GM23338 (cell line): Measurements from ENCODE around the gene GLOD4. TPM values are rescaled to one million over a fixed set of nuclear protein-coding genes. Genes with fewer than 3 reads are reported as not detected.

Experiments
- ATAC-seq: fragments of 200-7000 bp; cut with Tn5 transposase; 3 replicates; pipeline ENCODE4 v1.9.1; 2020
- DNase-seq: peaks from one replicate; pipeline ENCODE4 v3.0.0-alpha.2; 2015; ENCODE audit warnings: low spot score
- H2AFZ ChIP-seq: fragments of 200-600 bp; sonication (generic); 2 replicates; pipeline ENCODE4 v1.8.0; 2016; ENCODE audit warnings: antibody characterized with exemption, mild to moderate bottlenecking, moderate library complexity
- H3F3A ChIP-seq: fragments of 200-600 bp; sonication (generic); replicated peaks from 2 replicates; pipeline ENCODE4 v1.8.0; 2017; ENCODE audit warnings: antibody characterized with exemption, mixed run types, low read depth
- H3K27ac ChIP-seq: fragments of 200-600 bp; sonication (generic); 2 replicates; pipeline ENCODE4 v1.6.1; 2016; ENCODE audit warnings: low read depth
- H3K27me3 ChIP-seq: fragments of 200-600 bp; sonication (generic); 2 replicates; pipeline ENCODE4 v1.8.0; 2016; ENCODE audit warnings: mild to moderate bottlenecking, mixed run types, moderate library complexity; ENCODE audit not compliant: insufficient read depth
- H3K36me3 ChIP-seq: fragments of 200-600 bp; sonication (generic); 2 replicates; pipeline ENCODE4 v1.8.0; 2016; ENCODE audit warnings: mild to moderate bottlenecking; ENCODE audit not compliant: insufficient read depth
- H3K4me1 ChIP-seq: fragments of 200-600 bp; sonication (generic); 2 replicates; pipeline ENCODE4 v1.8.0; 2016; ENCODE audit warnings: mild to moderate bottlenecking, moderate library complexity; ENCODE audit not compliant: insufficient read depth
- H3K4me2 ChIP-seq: fragments of 200-600 bp; sonication (generic); 2 replicates; pipeline ENCODE4 v1.7.1; 2017; ENCODE audit warnings: mixed run types
- H3K4me3 ChIP-seq: fragments of 200-600 bp; sonication (generic); 2 replicates; pipeline ENCODE4 v1.6.1; 2016; ENCODE audit warnings: mixed run types
- H3K79me2 ChIP-seq: fragments of 200-600 bp; sonication (generic); replicated peaks from 2 replicates; pipeline ENCODE4 v1.8.0; 2017; ENCODE audit warnings: mild to moderate bottlenecking; ENCODE audit not compliant: insufficient read depth
- H3K9me2 ChIP-seq: fragments of 200-600 bp; sonication (generic); 2 replicates; pipeline ENCODE4 v1.8.0; 2017; ENCODE audit not compliant: insufficient read depth
- H4K20me1 ChIP-seq: fragments of 200-600 bp; sonication (generic); replicated peaks from 2 replicates; pipeline ENCODE4 v1.8.0; 2017; ENCODE audit warnings: mild to moderate bottlenecking; ENCODE audit not compliant: insufficient read depth
- H3K27ac Mint-ChIP-seq: 2 replicates; pipeline ENCODE4 v1.8.0; 2020; ENCODE audit warnings: inconsistent platforms, mild to moderate bottlenecking, moderate library complexity, mixed read lengths
- H3K27me3 Mint-ChIP-seq: 3 replicates; pipeline ENCODE4 v1.8.0; 2022; ENCODE audit warnings: low read depth, mild to moderate bottlenecking, moderate library complexity, mixed read lengths, inconsistent platforms; ENCODE audit not compliant: insufficient read depth, poor library complexity
- H3K36me3 Mint-ChIP-seq: 3 replicates; pipeline ENCODE4 v1.8.0; 2021; ENCODE audit warnings: low read depth, mild to moderate bottlenecking, inconsistent platforms, moderate library complexity, mixed read lengths
- H3K4me1 Mint-ChIP-seq: 3 replicates; pipeline ENCODE4 v1.8.0; 2020; ENCODE audit warnings: mild to moderate bottlenecking, inconsistent platforms, mixed read lengths
- H3K4me3 Mint-ChIP-seq: 3 replicates; pipeline ENCODE4 v1.8.0; 2021; ENCODE audit warnings: moderate library complexity, mild to moderate bottlenecking, inconsistent platforms, mixed read lengths
- H3K9me3 Mint-ChIP-seq: 3 replicates; pipeline ENCODE4 v1.8.0; 2020; ENCODE audit warnings: moderate library complexity, mild to moderate bottlenecking, inconsistent platforms, mixed read lengths
- CREB1 ChIP-seq: fragments of 250-450 bp; sonication (Bioruptor Pico); IDR thresholded peaks from 2 replicates; pipeline ENCODE4 v1.5.0; 2020; ENCODE audit warnings: low read depth, mild to moderate bottlenecking, moderate library complexity
- CTCF ChIP-seq, 2 experiments: fragments of 200-600 bp in 1 of 2; sonication (generic) in 1 of 2; conservative IDR thresholded peaks; 2 replicates each; pipeline versions ENCODE4 v1.5.1 to v1.6.1; 2016 to 2017; ENCODE audit warnings: antibody characterized with exemption in 2 of 2, low read depth in 2 of 2, mild to moderate bottlenecking in 2 of 2, moderate library complexity in 1 of 2
- EZH2 ChIP-seq: fragments of 200-600 bp; sonication (generic); IDR thresholded peaks from one replicate; pipeline ENCODE4 v1.8.0; 2017; ENCODE audit warnings: antibody characterized with exemption, mild to moderate bottlenecking, low read depth; ENCODE audit not compliant: unreplicated experiment
- EZH2phosphoT487 ChIP-seq: fragments of 200-600 bp; sonication (generic); IDR thresholded peaks from one replicate; pipeline ENCODE4 v1.8.1; 2018; ENCODE audit warnings: antibody characterized with exemption; ENCODE audit not compliant: unreplicated experiment
- JUNB ChIP-seq: IDR thresholded peaks from one replicate; pipeline ENCODE4 v1.6.1; 2016; ENCODE audit warnings: antibody characterized with exemption; ENCODE audit not compliant: unreplicated experiment
- NANOG ChIP-seq: IDR thresholded peaks from 2 replicates; pipeline ENCODE4 v1.6.1; 2016; ENCODE audit warnings: antibody characterized with exemption, borderline replicate concordance
- POLR2AphosphoS5 ChIP-seq: IDR thresholded peaks from 2 replicates; pipeline ENCODE4 v1.6.1; 2016; ENCODE audit warnings: antibody characterized with exemption, low read depth
- STAT1 ChIP-seq: IDR thresholded peaks from one replicate; pipeline ENCODE4 v1.6.1; 2016; ENCODE audit warnings: antibody characterized with exemption; ENCODE audit not compliant: unreplicated experiment
- ZNF114 ChIP-seq: fragments of 250-450 bp; sonication (Bioruptor Pico); IDR thresholded peaks from 2 replicates; pipeline ENCODE4 v1.5.0; 2020; ENCODE audit warnings: mild to moderate bottlenecking, moderate library complexity
- ZNF331 ChIP-seq: fragments of 250-450 bp; sonication (Bioruptor Pico); IDR thresholded peaks from 2 replicates; pipeline ENCODE4 v1.5.0; 2020; ENCODE audit warnings: low read depth, mild to moderate bottlenecking, moderate library complexity
- ZNF462 ChIP-seq: fragments of 250-450 bp; sonication (Bioruptor Pico); IDR thresholded peaks from 2 replicates; pipeline ENCODE4 v1.5.0; 2020; ENCODE audit warnings: mild to moderate bottlenecking, moderate library complexity
- polyA plus RNA-seq: library from polyadenylated mRNA; unstranded; fragments of >200 nt; fragmentation: Nextera tagmentation; extraction: Ambion mirVana; gene quantifications from 2 replicates; pipeline ENCODE4 v1.2.1, GENCODE V29; 2016
- total RNA-seq: library from RNA; depleted of rRNA; stranded (reverse); fragments of >200 nt; shearing (Covaris generic); gene quantifications from 2 replicates; pipeline ENCODE4 v1.2.3, GENCODE V29; 2014
- TF ChIP-seq, protein P1 (sequence below): IDR thresholded peaks from one replicate; pipeline ENCODE4 v1.6.1; 2018; ENCODE audit warnings: antibody characterized with exemption; ENCODE audit not compliant: unreplicated experiment
- TF ChIP-seq, protein P2 (sequence below): IDR thresholded peaks from 2 replicates; pipeline ENCODE4 v1.6.1; 2016; ENCODE audit warnings: antibody characterized with exemption

GLOD4 gene
- total and polyA plus RNA-seq, 2 experiments from 2014 or later: 120 to 122 TPM

- peaks cover 9% of the 10 kb centered on the region for H3K36me3 Mint-ChIP-seq
- Histone ChIP-seq H2AFZ (no peak overlapping the region), H3K79me2 (peaks cover 16% of the 10 kb centered on the region), H3K4me2 (no peak overlapping the region), H3K27me3 (peaks cover 7% of the 10 kb centered on the region; the same call in 1 of the 2 replicates), H3K27ac (no peak overlapping the region), H3K9me2 (no peaks in the 10 kb centered on the region), H3F3A (0 out of 2 replicates have a peak, but pooled peaks cover 9% of the 10 kb centered on the region), H3K4me1 (peaks cover 26% of the 10 kb centered on the region), H3K36me3 (no peaks in the 10 kb centered on the region), H4K20me1 (peaks cover 14% of the 10 kb centered on the region; the same call in 1 of the 2 replicates), H3K4me3 (no peak overlapping the region)
- TF ChIP-seq CTCF (conservative IDR thresholded peaks at IDR 0.05; ENCODE audit: low read depth in 2 of 2) (no peak), POLR2AphosphoS5 (no peak), ZNF462 (CRISPR knock-in tag) (no peak), JUNB (no peak), CREB1 (no peak), NANOG (no peak), ZNF114 (CRISPR knock-in tag) (no peak), EZH2phosphoT487 (no peak), ZNF331 (CRISPR knock-in tag) (no peak), STAT1 (no peak), EZH2 (no peak)
- TF ChIP-seq, protein P1, sequence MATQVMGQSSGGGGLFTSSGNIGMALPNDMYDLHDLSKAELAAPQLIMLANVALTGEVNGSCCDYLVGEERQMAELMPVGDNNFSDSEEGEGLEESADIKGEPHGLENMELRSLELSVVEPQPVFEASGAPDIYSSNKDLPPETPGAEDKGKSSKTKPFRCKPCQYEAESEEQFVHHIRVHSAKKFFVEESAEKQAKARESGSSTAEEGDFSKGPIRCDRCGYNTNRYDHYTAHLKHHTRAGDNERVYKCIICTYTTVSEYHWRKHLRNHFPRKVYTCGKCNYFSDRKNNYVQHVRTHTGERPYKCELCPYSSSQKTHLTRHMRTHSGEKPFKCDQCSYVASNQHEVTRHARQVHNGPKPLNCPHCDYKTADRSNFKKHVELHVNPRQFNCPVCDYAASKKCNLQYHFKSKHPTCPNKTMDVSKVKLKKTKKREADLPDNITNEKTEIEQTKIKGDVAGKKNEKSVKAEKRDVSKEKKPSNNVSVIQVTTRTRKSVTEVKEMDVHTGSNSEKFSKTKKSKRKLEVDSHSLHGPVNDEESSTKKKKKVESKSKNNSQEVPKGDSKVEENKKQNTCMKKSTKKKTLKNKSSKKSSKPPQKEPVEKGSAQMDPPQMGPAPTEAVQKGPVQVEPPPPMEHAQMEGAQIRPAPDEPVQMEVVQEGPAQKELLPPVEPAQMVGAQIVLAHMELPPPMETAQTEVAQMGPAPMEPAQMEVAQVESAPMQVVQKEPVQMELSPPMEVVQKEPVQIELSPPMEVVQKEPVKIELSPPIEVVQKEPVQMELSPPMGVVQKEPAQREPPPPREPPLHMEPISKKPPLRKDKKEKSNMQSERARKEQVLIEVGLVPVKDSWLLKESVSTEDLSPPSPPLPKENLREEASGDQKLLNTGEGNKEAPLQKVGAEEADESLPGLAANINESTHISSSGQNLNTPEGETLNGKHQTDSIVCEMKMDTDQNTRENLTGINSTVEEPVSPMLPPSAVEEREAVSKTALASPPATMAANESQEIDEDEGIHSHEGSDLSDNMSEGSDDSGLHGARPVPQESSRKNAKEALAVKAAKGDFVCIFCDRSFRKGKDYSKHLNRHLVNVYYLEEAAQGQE: no peak
- TF ChIP-seq, protein P2, sequence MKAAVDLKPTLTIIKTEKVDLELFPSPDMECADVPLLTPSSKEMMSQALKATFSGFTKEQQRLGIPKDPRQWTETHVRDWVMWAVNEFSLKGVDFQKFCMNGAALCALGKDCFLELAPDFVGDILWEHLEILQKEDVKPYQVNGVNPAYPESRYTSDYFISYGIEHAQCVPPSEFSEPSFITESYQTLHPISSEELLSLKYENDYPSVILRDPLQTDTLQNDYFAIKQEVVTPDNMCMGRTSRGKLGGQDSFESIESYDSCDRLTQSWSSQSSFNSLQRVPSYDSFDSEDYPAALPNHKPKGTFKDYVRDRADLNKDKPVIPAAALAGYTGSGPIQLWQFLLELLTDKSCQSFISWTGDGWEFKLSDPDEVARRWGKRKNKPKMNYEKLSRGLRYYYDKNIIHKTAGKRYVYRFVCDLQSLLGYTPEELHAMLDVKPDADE: no peak
- H3K27ac Mint-ChIP-seq: no peak overlapping the region
- H3K9me3 Mint-ChIP-seq: no peaks in the 10 kb centered on the region
- DNase-seq (no peak), ATAC-seq (no peak)
- peaks cover 20% of the 10 kb centered on the region for H3K4me1 Mint-ChIP-seq
- H3K4me3 Mint-ChIP-seq: no peak overlapping the region
- H3K27me3 Mint-ChIP-seq: peaks cover 18% of the 10 kb centered on the region
These were observed 53.2 kb downstream of the GLOD4 start for GRCh38 chr17:728911-729310.
